NCI-H2107 (cell line): ENCODE data around the gene SEPTIN2.
"Not testable (repeated sequence)": the region's sequence is repeated elsewhere in the genome, so short reads cannot be mapped to it uniquely, and the experiment has no call there.

Source experiments
- DNase-seq: peaks from one replicate; lab custom pipeline; 2025; lab: John Stamatoyannopoulos, UW

SEPTIN2 gene

DNA sequence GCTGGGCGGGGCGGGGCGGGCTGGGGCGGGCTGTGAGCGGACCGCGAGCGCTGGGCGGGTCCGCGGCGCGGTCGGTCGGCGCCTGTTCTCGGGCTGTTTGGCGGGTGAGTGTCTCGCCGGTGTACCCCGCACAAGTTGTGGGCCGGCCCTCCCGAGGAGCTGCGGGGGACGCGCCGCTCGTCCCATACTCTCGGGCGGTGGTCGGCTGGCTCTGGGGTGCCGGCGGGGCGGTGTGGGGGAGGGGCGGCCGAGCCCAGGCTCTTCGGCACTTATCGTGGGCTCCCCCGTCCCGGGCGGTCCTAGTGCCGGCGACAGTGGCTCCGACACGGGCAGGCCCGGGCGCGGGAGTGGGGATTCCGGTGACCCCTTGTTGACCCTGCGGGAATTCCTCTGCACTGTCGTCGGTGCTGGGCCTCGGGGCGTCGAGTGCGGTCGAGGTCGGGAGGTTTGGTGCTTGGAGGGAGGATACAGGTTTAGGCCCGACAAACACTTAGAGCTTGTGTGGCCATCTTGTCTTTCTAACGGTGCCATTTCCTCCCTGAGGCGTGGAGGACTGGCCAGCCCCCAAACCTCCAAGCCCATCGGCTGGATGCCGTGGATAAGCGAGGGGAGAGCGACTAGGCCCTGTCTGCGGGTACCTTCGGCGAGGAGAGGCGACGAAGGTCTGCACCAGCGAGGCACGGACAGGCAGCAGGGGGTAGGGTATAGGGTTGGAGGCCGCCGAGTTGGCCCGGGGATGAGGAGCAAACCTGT, at the start of gene SEPTIN2:
TSS of gene SEPTIN2 (plus strand) at position 47 of the 753 bp plus-strand sequence. CDS start 8,308 bp downstream, outside the sequence.
- DNase-seq, result no peak

DNA sequence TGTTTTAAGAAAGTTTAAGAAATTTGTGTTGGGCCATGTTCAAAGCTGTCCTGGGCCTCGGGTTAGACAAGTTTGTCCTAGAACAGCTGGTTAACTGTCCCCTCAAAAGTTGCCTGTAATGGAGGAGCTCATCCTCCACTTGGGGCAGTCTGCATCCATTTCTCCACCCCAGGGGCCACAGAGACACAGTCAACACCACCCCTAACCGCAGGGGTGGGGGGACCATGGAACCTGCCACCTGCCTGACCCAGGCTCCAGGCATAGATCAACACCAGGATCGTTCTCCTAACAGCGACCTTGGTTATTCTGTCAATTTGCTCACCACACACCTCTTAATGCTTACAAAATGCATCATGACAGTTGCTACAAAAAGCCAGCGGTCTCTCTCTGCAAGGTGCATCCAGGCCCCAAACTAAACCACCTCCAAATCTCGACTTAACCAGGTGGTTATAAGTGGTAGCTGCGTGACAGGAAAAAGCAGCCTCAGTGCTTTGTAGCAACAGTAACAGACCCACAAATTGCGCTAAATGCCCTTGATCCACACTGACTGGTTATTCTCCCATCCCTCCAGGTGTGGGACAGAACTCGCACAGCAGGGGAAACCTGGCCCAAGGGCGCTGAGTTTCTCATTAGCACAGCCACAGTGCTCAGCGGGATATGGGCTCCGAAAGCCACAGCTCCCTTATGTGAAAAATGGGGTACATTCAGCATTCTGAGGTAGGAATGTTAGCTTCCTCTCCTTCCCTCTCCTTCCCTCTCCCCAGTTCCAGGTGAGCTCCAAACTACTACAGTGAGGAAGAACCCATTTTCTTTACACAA, 48.3 kb upstream of the SEPTIN2 start:
- no peak for DNase-seq

GRCh38 chr2:241268306-241268705, 47.4 kb upstream of the SEPTIN2 start:
- no peak for DNase-seq

DNA sequence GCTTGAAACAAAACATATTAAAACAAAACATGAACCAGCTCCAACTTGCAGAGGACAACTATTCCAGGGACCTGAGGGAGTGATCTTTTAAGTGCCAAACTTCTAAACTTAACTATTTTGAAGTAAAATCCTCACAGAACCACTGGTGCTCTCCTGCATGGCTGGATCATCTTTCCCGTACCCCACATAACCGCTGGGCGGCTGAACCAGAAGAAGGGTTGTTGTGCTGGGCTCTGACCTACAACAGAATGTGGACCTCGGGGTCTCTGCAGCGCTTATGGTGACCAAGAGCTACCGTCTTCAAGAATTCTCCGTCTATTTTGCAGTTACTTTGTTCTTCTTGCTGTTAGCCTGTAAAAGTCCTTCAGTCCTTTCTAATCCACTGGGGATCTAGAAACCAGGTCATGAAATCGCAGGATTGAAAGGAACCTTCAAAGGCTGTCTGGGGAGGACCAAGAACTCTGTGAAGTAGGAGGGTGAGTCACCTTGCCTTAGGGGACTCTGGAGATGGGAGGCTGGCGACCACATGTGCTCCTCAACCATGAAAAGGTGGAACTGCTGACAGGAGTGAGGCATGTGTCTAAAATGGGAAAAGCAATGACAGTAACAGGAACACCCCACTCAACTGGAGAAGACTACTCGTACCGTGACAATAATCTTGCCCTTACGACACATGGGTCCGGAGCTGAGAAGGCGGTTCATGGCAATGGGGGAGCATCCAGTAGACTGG, 46.8 kb upstream of the SEPTIN2 start:
- no peak for DNase-seq

DNA sequence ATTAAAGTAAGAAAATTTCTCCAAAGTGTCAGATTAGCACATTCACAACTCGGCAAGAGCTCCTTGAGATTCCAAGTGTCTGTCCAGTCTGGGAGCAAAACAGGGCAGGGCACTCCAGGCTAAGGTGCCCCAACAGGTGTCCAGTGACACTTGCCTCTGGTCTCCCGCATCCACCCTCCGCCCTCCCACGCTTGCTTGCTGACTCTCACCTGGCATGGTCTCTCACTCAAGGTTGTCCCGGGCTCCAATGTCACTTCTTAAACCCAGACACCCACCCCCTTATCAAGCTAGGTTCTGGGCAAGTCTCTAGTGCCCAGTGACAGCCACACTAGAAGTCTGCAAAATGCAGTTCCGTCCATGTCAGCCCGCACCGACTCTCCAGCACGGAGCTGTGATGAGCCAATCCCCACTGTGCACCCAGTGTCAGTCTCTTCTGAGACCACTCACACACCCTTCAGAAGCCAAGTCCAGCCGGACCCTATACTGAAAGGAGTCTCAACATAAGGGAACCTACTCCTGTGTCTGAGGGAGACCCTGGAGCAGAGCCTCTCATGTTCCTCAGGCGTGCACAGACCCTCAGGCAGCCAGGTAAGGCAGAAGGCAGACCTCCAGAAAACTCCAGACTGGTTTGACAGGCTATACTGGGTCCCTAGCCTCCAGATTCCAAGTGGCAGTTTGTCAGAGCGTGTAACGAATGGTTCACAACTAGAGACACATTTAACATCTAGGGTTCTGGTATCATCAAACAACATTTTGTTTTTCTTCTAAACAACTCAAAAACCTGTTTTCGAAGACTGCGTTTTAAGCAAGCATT, 45.8 kb upstream of the SEPTIN2 start:
- no peak for DNase-seq

DNA sequence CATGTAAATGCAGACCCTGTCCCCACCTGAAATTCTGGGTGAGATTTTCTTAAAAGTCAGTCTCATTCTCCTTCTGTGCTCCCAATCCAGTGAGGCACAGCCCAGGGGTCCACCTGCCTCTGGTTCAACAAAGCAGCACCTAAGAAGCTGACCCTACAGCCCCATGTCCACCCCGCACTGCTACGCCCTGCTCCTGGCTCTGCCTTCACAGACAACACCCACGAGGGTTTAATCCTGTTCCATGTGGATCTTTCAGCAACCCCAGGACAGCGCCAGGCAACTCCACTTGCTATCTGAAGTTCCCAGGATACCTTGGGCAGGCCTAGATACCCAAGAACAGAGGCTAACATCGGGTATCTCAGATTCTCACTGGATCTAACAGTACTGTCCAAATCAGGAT, 45.2 kb upstream of the SEPTIN2 start:
- DNase-seq, result no peak

DNA sequence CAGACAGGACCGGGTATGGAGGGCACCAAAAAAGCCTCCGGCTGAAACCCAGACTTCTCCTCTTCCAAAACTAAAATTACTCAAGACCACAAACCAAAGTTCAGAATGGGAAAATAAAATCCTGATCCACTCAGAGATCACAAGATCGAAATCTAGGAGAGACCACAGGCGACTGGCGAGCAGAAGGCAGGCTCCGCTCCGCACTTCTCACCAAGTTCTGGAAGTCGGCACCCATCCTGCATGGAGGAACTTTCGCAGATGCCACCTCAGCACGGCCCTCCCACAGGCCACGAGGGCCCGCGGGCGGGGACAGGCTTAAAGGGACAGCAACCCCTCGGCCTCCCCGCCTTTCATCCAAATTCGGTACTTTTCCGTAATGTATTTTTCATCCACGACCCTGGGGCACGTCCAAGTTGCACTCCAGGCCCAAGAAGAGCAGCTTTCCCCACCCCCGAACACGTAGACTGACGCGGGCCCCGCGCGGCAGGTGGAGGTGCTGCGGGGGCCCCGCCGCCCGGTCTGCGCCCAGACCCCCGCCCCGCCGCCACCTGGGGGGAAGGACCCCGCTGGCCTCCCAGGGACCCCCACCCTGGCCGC, 43.9 kb upstream of the SEPTIN2 start:
- no peak for DNase-seq

DNA sequence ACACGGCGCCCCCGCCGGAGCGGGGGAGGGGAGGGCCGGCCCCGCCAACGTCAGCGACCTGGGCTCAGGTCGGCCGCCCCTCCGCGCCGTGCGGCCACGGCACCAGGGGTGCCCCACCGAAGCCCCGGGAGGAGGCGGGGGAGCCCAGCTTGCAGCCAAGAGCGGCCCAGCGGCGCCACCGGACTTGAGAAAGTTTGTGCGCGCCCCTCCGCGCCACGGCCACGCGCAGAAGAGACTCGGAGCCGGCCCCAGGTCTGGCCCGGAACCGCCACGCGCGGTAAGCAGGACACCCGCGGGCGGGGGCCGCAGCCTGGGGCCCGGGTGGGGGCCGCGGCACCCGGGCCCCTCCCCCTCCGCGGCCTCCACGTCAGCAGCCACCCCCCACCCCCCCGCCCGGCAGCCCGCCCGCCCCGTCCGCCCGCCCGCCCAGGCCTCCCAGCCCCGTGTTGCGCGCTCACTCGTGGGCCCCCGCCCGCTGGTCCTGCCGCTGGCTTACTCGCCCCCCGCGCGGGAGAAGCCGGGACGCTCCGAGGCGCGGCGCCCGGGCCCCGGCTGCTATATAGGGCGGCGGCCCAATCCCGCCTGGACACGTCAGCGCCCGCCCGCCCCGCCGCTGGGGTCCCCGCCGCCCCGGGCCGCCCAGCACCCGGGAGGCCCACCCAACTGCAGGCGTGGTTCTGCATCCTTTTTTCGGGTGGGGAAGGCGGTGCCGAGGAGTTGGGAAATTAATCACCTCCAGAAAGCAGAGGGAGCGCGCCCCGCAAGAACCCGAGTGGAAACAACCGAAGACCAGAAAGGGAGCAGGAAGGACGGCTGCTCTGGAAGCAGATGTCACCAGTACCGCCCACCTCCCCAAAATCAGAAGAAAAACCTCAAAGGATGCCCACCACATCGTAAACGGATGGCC, 43.2 kb upstream of the SEPTIN2 start:
- no peak for DNase-seq

GRCh38 chr2:241273210-241274020, 42.3 kb upstream of the SEPTIN2 start:
- DNase-seq, result no peak

DNA sequence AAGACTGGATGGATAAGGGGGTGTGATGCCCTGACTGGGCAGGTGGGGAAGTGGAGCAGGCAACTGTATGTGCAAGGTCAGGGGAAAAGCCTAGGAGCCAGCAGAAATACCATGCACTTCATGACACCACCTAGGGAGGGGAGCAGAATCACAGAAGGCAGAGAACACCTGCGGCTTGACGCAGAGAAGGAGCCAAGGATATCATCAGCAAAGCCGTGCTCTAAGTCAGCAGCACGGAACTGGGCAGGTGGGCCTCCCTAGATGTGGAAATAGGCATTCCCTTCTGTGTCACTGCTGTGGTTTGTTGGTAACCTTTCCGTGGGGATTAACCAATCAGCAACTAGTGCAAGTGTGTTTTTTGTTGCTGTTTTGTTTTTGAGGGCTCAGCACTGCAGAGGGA, 41.6 kb upstream of the SEPTIN2 start:
- DNase-seq, result no peak

DNA sequence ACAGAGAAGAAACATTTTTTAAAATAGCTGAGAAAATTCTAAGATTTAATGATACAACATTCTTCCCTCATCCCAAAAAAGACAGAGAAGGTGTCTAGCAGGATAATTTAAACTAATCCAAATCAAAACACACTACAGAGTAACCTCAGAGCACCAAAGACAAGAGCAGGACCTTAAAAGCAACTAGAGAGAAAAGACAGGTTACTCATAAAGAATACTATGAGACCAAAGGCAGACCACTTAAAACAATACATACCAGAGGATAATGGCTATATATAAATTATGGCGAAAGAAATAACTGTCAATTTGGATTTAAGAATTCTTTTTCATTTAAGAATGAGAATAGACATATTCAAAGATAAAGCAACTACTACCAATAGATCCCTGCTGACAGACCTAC, 40.2 kb upstream of the SEPTIN2 start:
- DNase-seq, result no peak

DNA sequence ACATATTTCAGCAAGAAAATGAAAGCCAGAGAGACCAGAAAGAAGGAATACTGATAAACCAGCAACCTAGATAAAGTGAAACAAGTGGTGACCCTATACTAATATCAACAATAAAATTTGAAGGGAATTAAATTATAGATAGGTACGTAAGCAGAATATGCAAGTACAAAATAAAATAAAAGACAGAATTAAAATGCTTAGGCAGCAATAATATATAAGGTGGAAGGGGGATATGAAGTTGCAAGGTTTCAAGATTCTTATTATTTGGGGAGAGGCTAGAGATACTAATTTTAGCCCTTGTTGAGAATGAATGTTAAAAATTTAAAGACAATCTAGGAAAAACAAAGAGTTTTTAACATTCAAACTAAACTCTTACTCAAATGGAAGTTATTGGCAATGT, 39.8 kb upstream of the SEPTIN2 start:
- DNase-seq, result no peak

- not testable (repeated sequence) for DNase-seq
Measured at GRCh38 chr2:241278306-241278705, 37.4 kb upstream of the SEPTIN2 start.

GRCh38 chr2:241279413-241279812, 36.3 kb upstream of the SEPTIN2 start:
- DNase-seq, result no peak

- no peak for DNase-seq
Measured at GRCh38 chr2:241279828-241280227, 35.9 kb upstream of the SEPTIN2 start.

DNA sequence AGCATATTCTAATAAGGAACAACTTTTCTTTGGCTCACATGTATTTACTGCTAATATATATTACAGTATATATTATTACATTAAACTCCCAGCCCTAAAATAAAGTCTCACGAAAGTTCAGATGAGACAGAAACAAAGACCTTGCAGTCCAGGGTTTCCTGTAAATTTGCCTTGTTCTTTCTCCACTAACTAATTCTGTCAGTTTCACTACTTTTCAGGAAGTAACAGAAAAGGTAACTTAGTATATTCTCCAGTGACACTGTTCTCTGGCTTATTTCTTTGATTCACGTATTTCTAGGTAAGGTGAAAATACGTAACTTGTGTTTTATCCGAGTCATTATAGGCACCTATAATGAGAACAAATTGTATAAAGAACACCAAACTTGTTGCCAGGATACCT, 35.4 kb upstream of the SEPTIN2 start:
- no peak for DNase-seq

DNA sequence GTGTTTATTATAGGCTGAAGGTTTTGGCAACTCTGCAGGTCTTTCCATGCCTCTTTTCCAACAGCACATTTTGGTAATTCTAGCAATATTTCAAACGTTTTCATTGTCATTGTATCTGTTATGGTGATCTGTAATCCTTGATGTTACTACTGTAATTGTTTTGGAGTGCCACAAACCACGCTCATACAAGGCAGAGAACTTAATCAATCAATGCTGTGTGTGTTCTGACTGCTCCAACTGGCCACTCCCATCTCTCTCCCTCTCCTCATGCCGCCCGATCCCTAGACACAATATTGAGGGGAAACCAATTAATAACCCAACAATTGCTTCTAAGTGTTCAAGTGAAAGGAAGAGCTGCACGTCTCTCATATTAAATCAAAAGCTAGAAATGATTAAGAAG, 33.2 kb upstream of the SEPTIN2 start:
- no peak for DNase-seq

- no peak for DNase-seq
Measured at GRCh38 chr2:241285596-241285995, 30.1 kb upstream of the SEPTIN2 start.

- DNase-seq, result no peak
Measured at GRCh38 chr2:241286348-241287090, 29.2 kb upstream of the SEPTIN2 start.
